Activated CD8-positive, alpha-beta memory T cell treated with anti-CD3 and anti-CD28 coated beads, Interleukin-2, amount 10 ng/mL, durations not matched to agents 7 days and 5 days (primary cell): ENCODE results near the gene TSPAN9. TPM values are rescaled to one million over a fixed set of nuclear protein-coding genes. Genes with fewer than 3 reads are reported as not detected.

Source experiments
- ATAC-seq: fragments of 150-1000 bp; cut with Tn5 transposase; one replicate; pipeline ENCODE4 v1.10.0; 2021; ENCODE audit warnings: moderate library complexity
- CTCF ChIA-PET: fragments of 350-600 bp; sonication (Branson Sonifier 250); formaldehyde crosslinking; loops from one replicate; lab custom pipeline; 2021; ENCODE audit warnings: antibody characterized with exemption; lab: Charles Lee
- DNase-seq: peaks from one replicate; pipeline ENCODE4 v3.0.0-alpha.2; 2020
- H3K27ac Mint-ChIP-seq: one replicate; pipeline ENCODE4 v1.8.0; 2021; ENCODE audit warnings: mild to moderate bottlenecking, mixed read lengths
- H3K27me3 Mint-ChIP-seq: one replicate; pipeline ENCODE4 v1.8.0; 2021; ENCODE audit warnings: mixed read lengths
- H3K36me3 Mint-ChIP-seq: one replicate; pipeline ENCODE4 v1.8.0; 2021; ENCODE audit warnings: mild to moderate bottlenecking, mixed read lengths
- H3K4me1 Mint-ChIP-seq: one replicate; pipeline ENCODE4 v1.8.0; 2021; ENCODE audit warnings: mixed read lengths
- H3K4me3 Mint-ChIP-seq: one replicate; pipeline ENCODE4 v1.8.0; 2021; ENCODE audit warnings: mild to moderate bottlenecking, moderate library complexity, mixed read lengths
- H3K9me3 Mint-ChIP-seq: one replicate; pipeline ENCODE4 v1.8.0; 2022; ENCODE audit warnings: low read depth, mixed read lengths
- total RNA-seq, 2 experiments: library from RNA; stranded (reverse); gene quantifications; one replicate each; pipeline ENCODE4 v1.2.3, GENCODE V29; 2021

TSPAN9 gene
- total RNA-seq, 2 experiments from 2014 or later: not detected

DNA sequence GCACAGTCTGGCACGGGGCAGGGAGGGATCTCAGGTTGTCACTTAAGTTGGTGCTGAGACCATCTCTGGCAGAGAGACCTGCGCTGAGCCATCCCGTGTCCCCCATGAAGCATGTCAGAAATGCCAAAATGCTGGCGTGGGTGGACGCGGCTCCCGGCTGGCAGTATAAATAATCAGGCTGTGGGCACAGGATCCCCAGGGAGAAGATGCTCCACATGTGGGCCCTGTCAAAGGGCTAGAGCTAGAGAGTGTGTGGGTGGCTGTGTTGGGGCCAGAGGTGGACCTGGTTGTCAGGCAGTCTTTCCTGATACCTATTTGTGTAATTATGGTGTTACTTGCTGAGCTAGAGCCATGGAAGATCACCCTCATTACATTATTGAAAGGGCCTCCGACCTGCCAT is 189.5 kb downstream of the TSPAN9 start:
- ATAC-seq (no peak), DNase-seq (no peak)
- H3K9me3 Mint-ChIP-seq: no peaks in the 10 kb centered on the region
- H3K36me3 Mint-ChIP-seq: no peaks in the 10 kb centered on the region
- no peak overlapping the region for H3K4me3 Mint-ChIP-seq
- CTCF ChIA-PET: interaction anchor here (1.2 to 3.5 kb wide), 2 partner anchors 9 to 34 kb away, joined by 3 to 14 read pairs; no protein-coding TSS in a partner anchor
- no peaks in the 10 kb centered on the region for H3K4me1 Mint-ChIP-seq
- H3K27me3 Mint-ChIP-seq: no peaks in the 10 kb centered on the region
- no peak overlapping the region for H3K27ac Mint-ChIP-seq

DNA sequence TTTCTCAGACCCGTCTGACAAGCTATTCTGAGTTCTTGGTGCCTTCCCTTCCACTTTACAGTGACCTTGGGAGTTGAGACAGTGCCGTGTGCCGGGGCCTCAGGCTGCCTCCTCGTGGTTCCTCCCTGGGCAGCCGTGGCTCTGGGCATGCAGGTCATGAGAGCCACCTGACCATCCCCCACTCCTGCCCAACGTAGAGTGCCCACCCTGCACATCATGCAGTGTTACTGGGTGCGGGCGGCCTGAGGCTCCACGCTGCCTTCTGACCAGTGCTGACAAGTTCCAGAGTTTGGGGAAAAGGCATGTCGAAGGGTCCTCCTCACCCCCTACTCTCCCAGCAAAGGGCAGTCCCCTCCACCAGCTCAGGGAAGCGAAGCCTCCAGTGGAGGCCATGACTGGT is 190.5 kb downstream of the TSPAN9 start:
- H3K4me3 Mint-ChIP-seq: no peak overlapping the region
- H3K27ac Mint-ChIP-seq: no peak overlapping the region
- ATAC-seq (no peak), DNase-seq (no peak)
- H3K4me1 Mint-ChIP-seq: no peaks in the 10 kb centered on the region
- CTCF ChIA-PET: interaction anchor here (1.2 to 3.5 kb wide), 2 partner anchors 8 to 33 kb away, joined by 3 to 14 read pairs; no protein-coding TSS in a partner anchor
- no peaks in the 10 kb centered on the region for H3K36me3 Mint-ChIP-seq
- H3K27me3 Mint-ChIP-seq: peaks cover 4% of the 10 kb centered on the region
- H3K9me3 Mint-ChIP-seq: no peaks in the 10 kb centered on the region

DNA sequence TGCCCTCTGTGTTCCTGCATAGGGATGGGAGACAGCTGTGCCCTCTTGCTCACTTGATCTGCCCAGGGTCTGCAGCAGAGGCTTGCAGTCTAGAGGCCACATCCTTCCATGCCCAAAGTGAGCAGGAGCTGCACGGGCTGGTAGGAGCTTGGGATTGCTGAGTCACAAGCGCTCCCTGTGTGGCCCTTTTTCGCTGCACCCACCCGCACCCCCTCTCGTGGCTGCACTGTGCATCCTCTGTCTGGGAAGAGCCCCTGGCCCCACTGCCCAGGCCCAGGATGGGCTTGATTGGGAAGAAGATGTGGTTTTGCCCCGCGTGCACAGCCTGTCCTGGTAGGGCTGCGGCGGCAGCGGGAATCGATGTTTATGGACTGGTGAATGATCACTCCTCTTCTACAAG is 192.4 kb downstream of the TSPAN9 start:
- DNase-seq (no peak), ATAC-seq (no peak)
- no peaks in the 10 kb centered on the region for H3K9me3 Mint-ChIP-seq
- no peaks in the 10 kb centered on the region for H3K4me1 Mint-ChIP-seq
- H3K4me3 Mint-ChIP-seq: no peak overlapping the region
- no peak overlapping the region for H3K27ac Mint-ChIP-seq
- no peaks in the 10 kb centered on the region for H3K36me3 Mint-ChIP-seq
- CTCF ChIA-PET: no interaction called here
- H3K27me3 Mint-ChIP-seq: peaks cover 4% of the 10 kb centered on the region

DNA sequence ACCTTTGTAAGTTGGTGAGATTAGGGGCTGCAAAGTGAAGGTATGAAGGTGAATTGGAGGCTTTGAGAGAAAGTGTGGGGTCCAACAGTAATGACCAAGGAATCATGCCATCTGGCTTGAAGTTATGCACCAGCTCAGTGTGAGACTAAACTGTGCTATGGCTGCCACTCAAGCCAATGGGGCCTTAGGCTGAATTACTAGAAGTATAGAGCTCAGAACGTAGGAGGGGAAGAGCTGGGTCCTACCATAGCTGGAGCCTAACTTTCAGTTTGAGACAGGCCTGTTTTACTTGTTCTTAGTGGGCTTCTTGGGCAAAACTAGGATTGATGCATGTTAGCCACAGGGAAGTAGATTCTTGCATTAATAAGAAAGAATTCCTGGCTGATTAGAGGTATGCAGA is 194.0 kb downstream of the TSPAN9 start:
- ATAC-seq (no peak), DNase-seq (no peak)
- no peak overlapping the region for H3K4me3 Mint-ChIP-seq
- no peaks in the 10 kb centered on the region for H3K4me1 Mint-ChIP-seq
- peaks cover 7% of the 10 kb centered on the region for H3K27me3 Mint-ChIP-seq
- no peak overlapping the region for H3K27ac Mint-ChIP-seq
- CTCF ChIA-PET: interaction anchor here (1.2 to 1.5 kb wide), 2 partner anchors 197 to 200 kb away, joined by 3 to 4 read pairs; no protein-coding TSS in a partner anchor
- H3K9me3 Mint-ChIP-seq: no peaks in the 10 kb centered on the region
- H3K36me3 Mint-ChIP-seq: no peaks in the 10 kb centered on the region

DNA sequence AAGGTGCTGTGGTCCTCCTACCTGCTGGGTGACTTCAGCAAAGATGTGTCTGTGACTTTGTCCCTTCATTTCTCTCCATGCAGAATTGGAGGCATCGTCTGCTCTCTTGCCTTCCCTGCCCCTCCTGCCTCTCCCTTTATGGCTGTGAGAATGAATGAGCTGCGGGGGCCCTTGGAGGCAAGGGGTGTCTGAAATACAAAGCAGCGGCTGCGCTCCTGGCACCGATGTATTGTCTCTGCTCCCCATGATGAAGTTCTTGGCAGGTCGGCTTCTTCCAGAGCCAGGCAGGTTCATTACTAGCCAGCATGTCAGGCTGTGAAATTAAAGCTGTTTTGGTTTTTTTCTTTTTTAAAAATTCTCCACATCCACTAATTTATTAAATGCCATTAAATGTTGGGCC is 194.5 kb downstream of the TSPAN9 start:
- Mint-ChIP-seq H3K27ac (no peak overlapping the region), H3K4me1 (no peaks in the 10 kb centered on the region), H3K27me3 (peaks cover 11% of the 10 kb centered on the region), H3K36me3 (no peaks in the 10 kb centered on the region), H3K9me3 (no peaks in the 10 kb centered on the region), H3K4me3 (no peak overlapping the region)
- ATAC-seq: no peak
- DNase-seq: no peak
- CTCF ChIA-PET: interaction anchor here (1.2 to 1.5 kb wide), 3 partner anchors 29 to 201 kb away, joined by 3 to 4 read pairs (median 4); no protein-coding TSS in a partner anchor

DNA sequence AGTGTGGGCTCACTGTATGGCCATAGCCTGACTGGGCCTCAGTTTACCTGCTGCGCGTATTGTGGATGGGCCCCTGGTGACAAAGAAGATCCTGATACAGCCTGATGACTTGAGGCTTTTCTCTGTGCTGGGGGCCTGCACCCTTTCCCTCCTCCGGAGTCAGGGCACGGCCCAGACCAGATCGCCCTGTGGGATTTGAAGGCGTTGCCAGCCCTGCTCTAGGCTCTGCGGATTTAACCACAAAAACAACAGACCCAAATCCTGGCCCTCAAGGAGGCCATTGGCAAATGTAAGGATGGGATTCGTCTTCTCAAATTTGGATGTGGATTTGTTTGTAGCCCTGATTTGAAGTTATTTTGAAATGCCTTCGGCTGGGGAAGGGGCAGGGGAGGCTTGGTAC is 195.8 kb downstream of the TSPAN9 start:
- no peak for DNase-seq
- ATAC-seq: no peak
- Mint-ChIP-seq H3K4me1 (no peaks in the 10 kb centered on the region), H3K27ac (no peak overlapping the region), H3K36me3 (no peaks in the 10 kb centered on the region), H3K9me3 (no peaks in the 10 kb centered on the region), H3K4me3 (no peak overlapping the region), H3K27me3 (peaks cover 11% of the 10 kb centered on the region)
- CTCF ChIA-PET: interaction anchor here (1.4 kb wide), 1 partner anchor 27 kb away, joined by 4 read pairs; no protein-coding TSS in a partner anchor

DNA sequence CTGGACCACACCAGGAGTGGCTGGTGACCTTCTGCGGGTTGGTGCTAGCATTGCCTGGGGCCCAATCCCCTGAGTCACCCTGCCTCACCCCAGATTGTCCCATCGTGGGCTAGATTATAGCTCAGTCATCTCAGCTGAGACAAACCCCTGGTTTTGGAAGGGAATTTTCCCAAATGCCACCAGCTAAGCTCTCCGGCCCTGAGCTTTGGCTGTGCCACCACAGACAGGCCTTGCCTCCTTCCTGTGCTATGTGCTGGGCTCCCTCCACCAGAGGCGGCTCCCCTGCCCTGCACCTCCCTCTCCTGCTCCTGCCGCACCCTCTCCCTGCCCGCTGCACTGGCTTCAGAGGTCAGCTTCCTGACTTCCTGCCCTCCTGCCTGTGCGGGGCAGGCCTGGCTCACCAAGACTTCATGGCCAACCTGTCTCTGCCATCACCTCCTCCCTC is 196.3 kb downstream of the TSPAN9 start:
- Mint-ChIP-seq H3K27me3 (peaks cover 11% of the 10 kb centered on the region), H3K36me3 (no peaks in the 10 kb centered on the region), H3K9me3 (no peaks in the 10 kb centered on the region), H3K4me1 (no peaks in the 10 kb centered on the region), H3K27ac (no peak overlapping the region), H3K4me3 (no peak overlapping the region)
- ATAC-seq (no peak), DNase-seq (no peak)
- CTCF ChIA-PET: interaction anchor here (3.0 kb wide), 1 partner anchor 27 kb away, joined by 28 read pairs; no protein-coding TSS in a partner anchor

DNA sequence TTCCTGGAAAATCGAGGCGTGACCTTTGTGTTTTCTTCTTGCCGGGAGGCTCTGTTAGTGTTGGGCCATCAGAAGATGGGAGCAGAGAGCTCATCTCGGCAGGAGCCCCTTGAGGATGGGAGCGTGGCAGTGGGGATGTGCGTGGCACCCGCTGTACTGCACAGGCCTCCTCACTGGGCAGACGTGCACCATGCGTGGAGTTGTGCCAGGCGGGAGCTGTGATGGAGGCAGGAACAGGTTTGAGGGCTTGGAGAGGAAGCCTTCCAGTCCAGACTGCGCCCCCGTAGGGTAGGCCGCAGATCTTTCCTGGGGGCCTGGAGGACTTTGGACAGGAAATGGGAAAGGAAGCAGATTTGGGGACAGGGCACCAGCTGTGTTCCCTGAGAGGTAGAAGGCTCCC is 197.5 kb downstream of the TSPAN9 start:
- Mint-ChIP-seq H3K27me3 (peaks cover 18% of the 10 kb centered on the region), H3K36me3 (no peaks in the 10 kb centered on the region), H3K27ac (no peak overlapping the region), H3K4me1 (no peaks in the 10 kb centered on the region), H3K4me3 (no peak overlapping the region), H3K9me3 (no peaks in the 10 kb centered on the region)
- CTCF ChIA-PET: interaction anchor here (0.7 to 3.0 kb wide), 29 partner anchors 9 to 248 kb away, joined by 3 to 40 read pairs (median 5); no protein-coding TSS in a partner anchor
- no peak for ATAC-seq
- DNase-seq: no peak

DNA sequence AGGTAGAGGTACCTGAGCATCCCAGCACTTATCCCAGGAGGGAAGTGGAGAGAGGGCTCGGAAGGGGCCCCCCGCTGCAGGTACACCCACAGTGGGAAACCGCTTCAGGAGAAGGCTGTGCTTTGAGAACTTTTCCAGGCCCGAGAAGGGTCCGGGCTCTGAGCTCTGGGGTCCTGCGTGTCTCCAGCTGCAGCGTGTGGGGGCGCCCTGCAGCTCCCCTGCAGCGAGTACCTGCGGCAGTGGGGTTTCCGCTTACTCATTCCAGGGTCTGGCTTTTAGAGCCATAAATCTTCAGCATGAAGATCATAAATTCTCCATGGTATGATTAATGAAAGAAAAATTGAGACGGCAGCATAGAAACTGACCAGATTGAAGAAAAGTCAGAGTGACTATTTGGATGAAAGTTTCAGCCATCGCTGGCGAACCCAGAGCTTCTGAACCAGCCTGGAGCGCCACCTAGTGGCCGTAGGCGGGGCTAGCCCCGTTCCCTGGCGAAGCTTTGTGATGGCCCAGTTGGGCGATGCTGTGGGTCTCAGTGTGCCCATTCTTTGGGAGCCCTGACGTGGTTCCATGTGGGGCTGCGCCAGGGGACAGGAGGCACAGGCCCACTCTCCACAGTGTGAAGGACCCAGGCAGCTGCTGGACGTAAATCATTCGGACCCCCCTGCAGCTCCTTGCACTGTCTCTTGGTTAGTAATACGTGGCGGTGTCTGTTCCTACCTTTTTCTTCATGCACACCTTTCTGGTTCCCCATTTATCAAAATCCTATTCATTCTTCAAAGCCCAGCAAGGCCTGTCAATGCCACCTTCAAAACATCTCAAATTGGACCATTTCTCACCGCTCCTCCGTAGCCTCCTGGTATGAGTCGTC is 198.2 kb downstream of the TSPAN9 start:
- Mint-ChIP-seq H3K27ac (no peak overlapping the region), H3K4me3 (no peak overlapping the region), H3K4me1 (no peaks in the 10 kb centered on the region), H3K9me3 (no peaks in the 10 kb centered on the region), H3K27me3 (peaks cover 18% of the 10 kb centered on the region), H3K36me3 (no peaks in the 10 kb centered on the region)
- DNase-seq: peak; percentile 74
- ATAC-seq: peak; percentile 87
- CTCF ChIA-PET: interaction anchor here (0.6 to 3.0 kb wide), 46 partner anchors 9 to 635 kb away, joined by 3 to 40 read pairs (median 4); no protein-coding TSS in a partner anchor

DNA sequence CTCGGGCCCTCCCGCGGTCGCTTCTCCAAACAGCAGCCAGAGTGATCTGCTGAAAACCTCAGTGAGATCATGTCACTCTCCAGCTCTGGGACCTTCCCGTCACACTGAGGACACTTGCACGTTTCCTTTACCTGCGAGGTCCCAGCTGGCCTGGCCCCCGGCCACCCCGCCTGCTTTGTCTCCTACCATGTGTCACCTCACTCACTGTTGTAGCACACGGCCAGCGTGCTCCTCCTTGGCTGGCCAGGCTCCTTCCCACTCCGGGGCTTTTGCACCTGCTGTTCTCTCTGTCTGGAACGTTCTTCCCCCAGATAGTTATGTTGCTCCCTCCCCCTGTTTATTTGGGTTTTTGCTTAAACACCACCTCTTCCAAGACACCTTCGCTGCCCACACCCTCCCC is 199.0 kb downstream of the TSPAN9 start:
- H3K4me3 Mint-ChIP-seq: no peak overlapping the region

DNA sequence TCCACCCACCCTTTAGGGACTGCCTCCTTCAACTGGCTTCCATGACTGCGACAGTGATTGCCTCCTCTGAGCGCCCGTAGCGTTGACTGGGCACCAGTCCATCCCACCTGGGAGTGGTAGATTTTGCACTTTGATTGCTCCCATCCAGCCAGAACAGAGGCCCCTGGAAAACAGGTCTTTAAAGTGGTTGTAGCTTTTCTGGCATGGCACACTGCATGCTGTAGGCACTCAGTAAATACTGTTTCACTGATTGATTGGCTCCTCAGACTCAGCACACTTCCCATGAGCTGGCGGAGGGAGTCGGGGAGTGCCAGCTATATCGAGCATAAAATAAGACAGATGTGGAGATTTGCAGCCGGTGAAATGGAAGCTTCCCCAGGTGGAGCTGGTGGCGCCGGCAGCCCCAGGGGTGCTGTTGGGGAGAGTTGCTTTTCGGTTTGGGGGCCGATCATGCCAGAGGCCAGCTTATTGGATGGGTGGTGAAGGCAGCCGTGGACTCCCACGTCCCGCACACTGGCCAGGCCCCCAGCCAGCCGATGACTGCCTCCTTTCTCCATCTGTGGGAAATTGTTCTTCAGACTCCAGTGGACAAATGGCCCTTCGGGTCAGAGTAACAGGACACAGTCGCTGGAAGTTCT is 200.2 kb downstream of the TSPAN9 start:
- H3K9me3 Mint-ChIP-seq: no peaks in the 10 kb centered on the region
- DNase-seq: no peak
- no peak overlapping the region for H3K27ac Mint-ChIP-seq
- no peaks in the 10 kb centered on the region for H3K36me3 Mint-ChIP-seq
- ATAC-seq: no peak
- no peaks in the 10 kb centered on the region for H3K4me1 Mint-ChIP-seq
- H3K27me3 Mint-ChIP-seq: peaks cover 17% of the 10 kb centered on the region
- CTCF ChIA-PET: interaction anchor here (0.7 to 1.4 kb wide), 2 partner anchors 23 to 204 kb away, joined by 3 to 4 read pairs; no protein-coding TSS in a partner anchor
- no peak overlapping the region for H3K4me3 Mint-ChIP-seq

More for the DNA sequence above, 199.0 kb downstream of the TSPAN9 start:
- Mint-ChIP-seq H3K27me3 (peaks cover 18% of the 10 kb centered on the region), H3K9me3 (no peaks in the 10 kb centered on the region), H3K27ac (no peak overlapping the region), H3K36me3 (no peaks in the 10 kb centered on the region), H3K4me1 (no peaks in the 10 kb centered on the region)
- CTCF ChIA-PET: interaction anchor here (1.2 to 3.0 kb wide), 12 partner anchors 10 to 501 kb away, joined by 3 to 40 read pairs (median 8); no protein-coding TSS in a partner anchor
- DNase-seq (no peak), ATAC-seq (no peak)

DNA sequence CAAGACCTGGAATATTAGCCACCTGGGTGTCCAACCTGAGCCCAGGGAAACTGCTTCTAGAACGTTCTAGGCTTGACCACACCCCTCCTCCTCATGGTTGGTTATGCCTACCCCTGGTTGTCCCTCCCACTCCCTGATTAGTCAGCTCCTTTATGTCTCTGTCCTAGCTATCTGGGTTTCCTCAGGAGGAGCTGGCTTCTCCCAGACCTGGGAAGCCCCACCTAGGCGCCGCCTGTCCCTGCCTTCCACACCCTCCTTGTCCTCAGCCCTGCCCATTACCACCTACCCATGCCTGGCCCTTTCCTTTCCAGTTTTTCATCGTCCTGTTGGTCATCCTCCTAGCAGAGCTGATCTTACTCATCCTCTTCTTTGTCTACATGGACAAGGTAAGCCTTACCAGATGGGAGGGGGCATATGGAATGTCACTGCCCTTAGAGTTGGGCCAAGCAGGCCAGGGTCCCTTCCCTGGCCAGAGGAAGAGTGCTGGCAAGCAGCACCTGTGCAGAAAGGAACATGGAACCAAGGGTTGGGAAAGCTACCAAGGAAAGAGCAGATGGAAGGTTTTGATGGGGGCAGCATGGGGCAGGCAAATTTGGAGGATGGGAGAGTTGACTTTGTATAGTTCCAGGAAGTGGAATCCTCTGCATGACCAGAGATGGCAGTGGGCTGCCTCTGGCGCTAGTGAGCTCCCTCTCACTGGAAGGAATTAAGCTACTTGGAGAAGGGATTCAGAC is 201.7 kb downstream of the TSPAN9 start:
- Mint-ChIP-seq H3K27ac (no peak overlapping the region), H3K4me1 (no peaks in the 10 kb centered on the region), H3K27me3 (peaks cover 14% of the 10 kb centered on the region), H3K9me3 (no peaks in the 10 kb centered on the region), H3K36me3 (no peaks in the 10 kb centered on the region), H3K4me3 (no peak overlapping the region)
- CTCF ChIA-PET: interaction anchor here (1.9 kb wide), 1 partner anchor 143 kb away, joined by 5 read pairs; no protein-coding TSS in a partner anchor
- ATAC-seq: no peak
- no peak for DNase-seq
